DOHH2 (cell line): Measurements from ENCODE around the gene PTPN3.
A peak's percentile ranks its signal among the peaks of the same experiment; 100 is the strongest.

ENCODE experiments used
- H3F3A ChIP-seq: fragments of 200-600 bp; sonication (generic), shearing (Covaris generic); 2 replicates; pipeline ENCODE4 v1.6.0; 2016; ENCODE audit warnings: antibody characterized with exemption, mild to moderate bottlenecking; ENCODE audit not compliant: control insufficient read depth, insufficient read depth
- H3K27ac ChIP-seq: fragments of 200-600 bp; sonication (generic); 2 replicates; pipeline ENCODE4 v1.5.1; 2014; ENCODE audit warnings: low read depth, mild to moderate bottlenecking, low read length, moderate library complexity
- H3K27me3 ChIP-seq: fragments of 200-600 bp; sonication (generic); 2 replicates; pipeline ENCODE4 v1.6.1; 2014; ENCODE audit warnings: mild to moderate bottlenecking, low read length, mixed read lengths; ENCODE audit not compliant: control insufficient read depth
- H3K36me3 ChIP-seq: fragments of 200-600 bp; sonication (generic); 2 replicates; pipeline ENCODE4 v1.6.1; 2014; ENCODE audit warnings: mild to moderate bottlenecking, low read length, moderate library complexity, mixed read lengths; ENCODE audit not compliant: control insufficient read depth
- H3K4me1 ChIP-seq: fragments of 200-600 bp; sonication (generic); 2 replicates; pipeline ENCODE4 v1.6.1; 2014; ENCODE audit warnings: mild to moderate bottlenecking, low read length, mixed read lengths; ENCODE audit not compliant: control insufficient read depth
- H3K4me2 ChIP-seq: fragments of 200-600 bp; sonication (generic); 2 replicates; pipeline ENCODE4 v1.6.0; 2014; ENCODE audit warnings: mild to moderate bottlenecking, low read length, moderate library complexity
- H3K4me3 ChIP-seq: fragments of 200-600 bp; sonication (generic); 2 replicates; pipeline ENCODE4 v1.5.1; 2014; ENCODE audit warnings: mild to moderate bottlenecking, low read length, mixed read lengths
- H3K79me2 ChIP-seq: fragments of 200-600 bp; sonication (generic); 2 replicates; pipeline ENCODE4 v1.6.1; 2014; ENCODE audit warnings: mild to moderate bottlenecking, low read length, mixed read lengths; ENCODE audit not compliant: control insufficient read depth
- H3K9me2 ChIP-seq: fragments of 200-600 bp; sonication (generic); replicated peaks from 2 replicates; pipeline ENCODE4 v1.6.1; 2014; ENCODE audit warnings: mild to moderate bottlenecking, low read length, mixed read lengths; ENCODE audit not compliant: control insufficient read depth
- H3K9me3 ChIP-seq: fragments of 200-600 bp; sonication (generic); 2 replicates; pipeline ENCODE4 v1.6.1; 2014; ENCODE audit warnings: antibody characterized with exemption, low read length, mixed read lengths; ENCODE audit not compliant: control insufficient read depth, insufficient read depth
- H4K20me1 ChIP-seq: fragments of 200-600 bp; sonication (generic); 2 replicates; pipeline ENCODE4 v1.6.0; 2014; ENCODE audit warnings: low read depth, mild to moderate bottlenecking, antibody characterized with exemption, low read length, moderate library complexity; ENCODE audit not compliant: control insufficient read depth, insufficient read depth
- CTCF ChIP-seq: fragments of 200-600 bp; sonication (generic); IDR thresholded peaks from one replicate; pipeline ENCODE4 v1.5.1; 2014; ENCODE audit warnings: antibody characterized with exemption, mild to moderate bottlenecking, low read depth, low read length; ENCODE audit not compliant: poor library complexity, severe bottlenecking
- EZH2phosphoT487 ChIP-seq: fragments of 200-600 bp; sonication (generic); IDR thresholded peaks from 2 replicates; pipeline ENCODE4 v1.6.1; 2017; ENCODE audit warnings: borderline replicate concordance, mild to moderate bottlenecking, antibody characterized with exemption, low read length, moderate library complexity, mixed read lengths

Gene PTPN3

GRCh38 chr9:109411798-109412352, 86.2 kb downstream of the PTPN3 start:
- Histone ChIP-seq H3K4me3 (no peak overlapping the region), H3K9me2 (no peaks in the 10 kb centered on the region), H3F3A (no peaks in the 10 kb centered on the region), H3K36me3 (no peaks in the 10 kb centered on the region), H4K20me1 (no peaks in the 10 kb centered on the region), H3K4me1 (no peaks in the 10 kb centered on the region), H3K27ac (no peak overlapping the region), H3K79me2 (no peaks in the 10 kb centered on the region), H3K27me3 (peaks cover 15% of the 10 kb centered on the region), H3K9me3 (no peaks in the 10 kb centered on the region), H3K4me2 (no peak overlapping the region)
- TF ChIP-seq CTCF, result peak; percentile 78
- no peak for TF ChIP-seq EZH2phosphoT487

GRCh38 chr9:109411069-109411761, 86.9 kb downstream of the PTPN3 start:
- Histone ChIP-seq H3K79me2 (no peaks in the 10 kb centered on the region), H3K9me2 (no peaks in the 10 kb centered on the region), H3K4me2 (no peak overlapping the region), H3K27me3 (peaks cover 8% of the 10 kb centered on the region), H3K27ac (no peak overlapping the region), H3K9me3 (no peaks in the 10 kb centered on the region), H3K36me3 (no peaks in the 10 kb centered on the region), H4K20me1 (no peaks in the 10 kb centered on the region), H3F3A (no peaks in the 10 kb centered on the region), H3K4me3 (no peak overlapping the region), H3K4me1 (no peaks in the 10 kb centered on the region)
- TF ChIP-seq EZH2phosphoT487, result no peak
- no peak for TF ChIP-seq CTCF

- Histone ChIP-seq H3F3A (no peaks in the 10 kb centered on the region), H3K4me3 (no peak overlapping the region), H3K27ac (no peak overlapping the region), H3K79me2 (no peaks in the 10 kb centered on the region), H3K4me2 (no peak overlapping the region), H3K9me2 (no peaks in the 10 kb centered on the region), H3K4me1 (no peaks in the 10 kb centered on the region), H3K9me3 (no peaks in the 10 kb centered on the region), H4K20me1 (no peaks in the 10 kb centered on the region), H3K36me3 (no peaks in the 10 kb centered on the region), H3K27me3 (no peaks in the 10 kb centered on the region)
- no peak for TF ChIP-seq CTCF
- TF ChIP-seq EZH2phosphoT487, result no peak
These were observed 88.2 kb downstream of the PTPN3 start for GRCh38 chr9:109409773-109410397.
